HEK293 (cell line): ENCODE measurements around the gene GGTA1.

Experiments
- CTCF ChIA-PET: fragments of 350-600 bp; formaldehyde crosslinking; extraction: SDS; loops from one replicate; lab custom pipeline; 2021; ENCODE audit warnings: antibody characterized with exemption; lab: Yijun Ruan, JAX
- POLR2A ChIA-PET: fragments of 300-600 bp; formaldehyde crosslinking; extraction: SDS; loops from one replicate; lab custom pipeline; 2020; ENCODE audit warnings: antibody characterized with exemption, inconsistent platforms; lab: Yijun Ruan, JAX
- H3K27ac ChIP-seq: fragments of 200-500 bp; sonication (Bioruptor generic); 2 replicates; pipeline ENCODE4 v1.5.1; 2014; ENCODE audit warnings: low read depth, low read length, control low read depth, inconsistent platforms; ENCODE audit errors: extremely low read depth
- H3K36me3 ChIP-seq, 2 experiments: fragments of 200-500 bp in 1 of 2; sonication (Bioruptor generic) in 1 of 2; 1 replicate in 1 of 2; 2 replicates in 1 of 2; pipeline ENCODE4 v1.5.1; 2014 to 2017; ENCODE audit warnings: inconsistent platforms in 2 of 2, low read length in 2 of 2; ENCODE audit not compliant: control insufficient read depth in 2 of 2, insufficient read depth in 1 of 2
- H3K4me1 ChIP-seq: fragments of 200-500 bp; sonication (Bioruptor generic); 2 replicates; pipeline ENCODE4 v1.5.1; 2014; ENCODE audit warnings: mild to moderate bottlenecking, low read length, inconsistent platforms; ENCODE audit not compliant: control insufficient read depth, insufficient read depth
- H3K4me3 ChIP-seq: 2 replicates; pipeline ENCODE4 v1.5.1; 2011; ENCODE audit warnings: low read depth, mild to moderate bottlenecking, control low read depth, low read length, moderate library complexity
- H3K9me3 ChIP-seq: fragments of 200-500 bp; sonication (Bioruptor generic); 2 replicates; pipeline ENCODE4 v1.5.1; 2014; ENCODE audit warnings: low read depth, low read length, inconsistent platforms; ENCODE audit not compliant: control insufficient read depth, insufficient read depth
- GLIS2 ChIP-seq: fragments of 450-650 bp; formaldehyde crosslinking; IDR thresholded peaks from 2 replicates; pipeline ENCODE4 v1.5.1; 2016; ENCODE audit warnings: missing biosample characterization, missing genetic modification characterization
- MEIS1 ChIP-seq: sonication (generic); formaldehyde crosslinking; IDR thresholded peaks from 2 replicates; pipeline ENCODE4 v1.8.1; 2022; ENCODE audit warnings: missing genetic modification reagents, mild to moderate bottlenecking, borderline replicate concordance
- YY2 ChIP-seq: fragments of 450-650 bp; formaldehyde crosslinking; IDR thresholded peaks from 2 replicates; pipeline ENCODE4 v1.5.1; 2016; ENCODE audit warnings: missing biosample characterization, missing genetic modification characterization
- ZBTB17 ChIP-seq: fragments of 450-650 bp; formaldehyde crosslinking; IDR thresholded peaks from 2 replicates; pipeline ENCODE4 v1.5.1; 2016; ENCODE audit warnings: missing biosample characterization, missing genetic modification characterization
- ZEB2 ChIP-seq: fragments of 450-650 bp; formaldehyde crosslinking; IDR thresholded peaks from 2 replicates; pipeline ENCODE4 v1.5.1; 2016; ENCODE audit warnings: missing biosample characterization, missing genetic modification characterization
- ZFP37 ChIP-seq: fragments of 450-650 bp; formaldehyde crosslinking; IDR thresholded peaks from 2 replicates; pipeline ENCODE4 v1.5.1; 2016; ENCODE audit warnings: missing biosample characterization, missing genetic modification characterization
- ZFP41 ChIP-seq: fragments of 450-650 bp; formaldehyde crosslinking; IDR thresholded peaks from 2 replicates; pipeline ENCODE4 v1.5.1; 2016; ENCODE audit warnings: missing biosample characterization, missing genetic modification characterization, borderline replicate concordance
- ZFP69B ChIP-seq: fragments of 450-650 bp; formaldehyde crosslinking; IDR thresholded peaks from 2 replicates; pipeline ENCODE4 v1.5.1; 2016; ENCODE audit warnings: missing biosample characterization, missing genetic modification characterization
- ZNF121 ChIP-seq: fragments of 450-650 bp; formaldehyde crosslinking; IDR thresholded peaks from 2 replicates; pipeline ENCODE4 v1.5.1; 2016; ENCODE audit warnings: missing biosample characterization, missing genetic modification characterization
- ZNF155 ChIP-seq: fragments of 450-650 bp; formaldehyde crosslinking; IDR thresholded peaks from 2 replicates; pipeline ENCODE4 v1.5.1; 2016; ENCODE audit warnings: missing biosample characterization, missing genetic modification characterization
- ZNF174 ChIP-seq: fragments of 450-650 bp; formaldehyde crosslinking; IDR thresholded peaks from 2 replicates; pipeline ENCODE4 v1.5.0; 2017; ENCODE audit warnings: missing biosample characterization, mild to moderate bottlenecking, missing genetic modification characterization
- ZNF2 ChIP-seq: fragments of 450-650 bp; formaldehyde crosslinking; IDR thresholded peaks from 2 replicates; pipeline ENCODE4 v1.5.1; 2016; ENCODE audit warnings: missing biosample characterization, missing genetic modification characterization
- ZNF23 ChIP-seq: fragments of 450-650 bp; formaldehyde crosslinking; IDR thresholded peaks from 2 replicates; pipeline ENCODE4 v1.5.1; 2016; ENCODE audit warnings: missing biosample characterization, missing genetic modification characterization, borderline replicate concordance
- ZNF302 ChIP-seq: fragments of 450-650 bp; formaldehyde crosslinking; IDR thresholded peaks from 2 replicates; pipeline ENCODE4 v1.5.1; 2016; ENCODE audit warnings: missing biosample characterization, missing genetic modification characterization, low read depth
- ZNF404 ChIP-seq: fragments of 450-650 bp; formaldehyde crosslinking; IDR thresholded peaks from 2 replicates; pipeline ENCODE4 v1.5.1; 2017; ENCODE audit warnings: missing biosample characterization, missing genetic modification characterization
- ZNF529 ChIP-seq: fragments of 450-650 bp; formaldehyde crosslinking; IDR thresholded peaks from 2 replicates; pipeline ENCODE4 v1.5.1; 2017; ENCODE audit warnings: missing genetic modification characterization, missing biosample characterization; ENCODE audit not compliant: insufficient replicate concordance
- ZNF530 ChIP-seq: fragments of 450-650 bp; formaldehyde crosslinking; IDR thresholded peaks from 2 replicates; pipeline ENCODE4 v1.5.1; 2016; ENCODE audit warnings: low read depth, missing biosample characterization, missing genetic modification characterization
- ZNF585B ChIP-seq: fragments of 450-650 bp; formaldehyde crosslinking; IDR thresholded peaks from 2 replicates; pipeline ENCODE4 v1.5.1; 2016; ENCODE audit warnings: missing biosample characterization, missing genetic modification characterization
- ZNF596 ChIP-seq: fragments of 450-650 bp; IDR thresholded peaks from 2 replicates; pipeline ENCODE4 v1.5.0; 2018; ENCODE audit warnings: missing biosample characterization, mild to moderate bottlenecking, missing genetic modification characterization, moderate library complexity
- ZNF600 ChIP-seq: fragments of 450-650 bp; formaldehyde crosslinking; IDR thresholded peaks from 2 replicates; pipeline ENCODE4 v1.5.1; 2016; ENCODE audit warnings: missing biosample characterization, missing genetic modification characterization
- ZNF624 ChIP-seq: fragments of 450-650 bp; formaldehyde crosslinking; IDR thresholded peaks from 2 replicates; pipeline ENCODE4 v1.5.1; 2017; ENCODE audit warnings: missing biosample characterization, missing genetic modification characterization
- ZNF658 ChIP-seq: fragments of 450-650 bp; formaldehyde crosslinking; IDR thresholded peaks from 2 replicates; pipeline ENCODE4; 2016; ENCODE audit warnings: missing biosample characterization, missing genetic modification characterization
- ZNF776 ChIP-seq: fragments of 450-650 bp; formaldehyde crosslinking; IDR thresholded peaks from 2 replicates; pipeline ENCODE4 v1.5.0; 2017; ENCODE audit warnings: missing biosample characterization, missing genetic modification characterization, borderline replicate concordance
- TF ChIP-seq, protein P1 (sequence below): fragments of 450-650 bp; formaldehyde crosslinking; IDR thresholded peaks from 2 replicates; pipeline ENCODE4 v1.5.1; 2016; ENCODE audit warnings: missing biosample characterization, missing genetic modification characterization, low read depth
- TF ChIP-seq, protein P2 (sequence below): fragments of 450-650 bp; formaldehyde crosslinking; IDR thresholded peaks from 2 replicates; pipeline ENCODE4 v1.5.0; 2017; ENCODE audit warnings: missing biosample characterization, missing genetic modification characterization, borderline replicate concordance
- TF ChIP-seq, protein P3 (sequence below): fragments of 450-650 bp; formaldehyde crosslinking; IDR thresholded peaks from 2 replicates; pipeline ENCODE4 v1.5.1; 2016; ENCODE audit warnings: missing biosample characterization, missing genetic modification characterization, borderline replicate concordance

Gene GGTA1

DNA sequence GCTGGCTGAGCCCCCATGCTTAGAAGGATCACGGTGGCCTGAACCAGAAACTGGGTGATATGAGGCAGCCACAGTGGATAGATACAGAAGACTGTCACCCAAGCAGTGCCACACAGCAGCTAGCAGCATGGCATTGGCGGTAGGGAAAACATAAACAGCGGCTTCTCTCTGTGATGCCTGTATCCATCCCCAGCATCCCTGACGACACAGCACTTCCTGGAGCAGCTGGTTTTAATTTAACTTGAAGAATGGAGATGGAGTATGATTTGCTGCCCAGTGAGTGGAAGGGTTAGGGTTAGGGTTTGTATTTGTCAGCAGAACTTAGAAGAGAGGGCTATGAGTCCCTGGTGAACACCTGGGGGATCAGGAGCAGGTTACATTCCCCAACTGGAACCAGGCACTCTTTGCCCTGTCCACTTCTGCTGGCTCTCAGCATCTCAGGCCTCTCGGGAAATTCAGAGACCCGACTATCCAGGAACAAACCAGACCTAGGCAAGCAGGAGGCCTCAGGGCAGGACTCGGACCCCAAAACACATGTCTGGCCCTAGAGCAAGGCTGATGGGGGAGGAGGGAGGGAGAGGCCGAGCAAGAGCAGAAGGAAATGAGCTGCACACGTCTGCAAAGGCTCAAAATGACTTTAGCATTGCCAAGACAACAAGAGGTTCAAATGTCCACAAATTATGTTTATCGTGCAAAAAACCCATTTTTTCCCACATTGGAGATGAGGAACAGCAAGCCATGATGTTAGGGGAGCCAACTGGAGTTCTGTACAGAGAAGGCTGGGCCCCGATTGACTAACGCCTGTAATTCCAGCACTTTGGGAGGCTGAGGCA, 6.5 kb upstream of the GGTA1 start:
- ChIA-PET CTCF (interaction anchor here (0.6 to 1.4 kb wide), 3 partner anchors 9 to 44 kb away, joined by 3 to 6 read pairs (median 3); no protein-coding TSS in a partner anchor), POLR2A (interaction anchor here (0.6 kb wide), 1 partner anchor 761 kb away, joined by 5 read pairs; no protein-coding TSS in a partner anchor)
- Histone ChIP-seq H3K4me1 (no peaks in the 10 kb centered on the region), H3K9me3 (no peaks in the 10 kb centered on the region), H3K4me3 (no peak overlapping the region), H3K36me3 (no peaks in the 10 kb centered on the region), H3K27ac (no peak overlapping the region)
- no peak for TF ChIP-seq MEIS1 (CRISPR knock-in tag)
- no peak for TF ChIP-seq ZNF658
- TF ChIP-seq ZNF624, result no peak
- no peak for TF ChIP-seq ZNF404 (tag by site-specific recombination)
- no peak for TF ChIP-seq ZFP69B (tag by site-specific recombination)
- TF ChIP-seq ZNF530 (tag by site-specific recombination), result no peak
- no peak for TF ChIP-seq ZNF23 (tag by site-specific recombination)
- no peak for TF ChIP-seq ZNF600 (tag by site-specific recombination)
- TF ChIP-seq, protein P1, sequence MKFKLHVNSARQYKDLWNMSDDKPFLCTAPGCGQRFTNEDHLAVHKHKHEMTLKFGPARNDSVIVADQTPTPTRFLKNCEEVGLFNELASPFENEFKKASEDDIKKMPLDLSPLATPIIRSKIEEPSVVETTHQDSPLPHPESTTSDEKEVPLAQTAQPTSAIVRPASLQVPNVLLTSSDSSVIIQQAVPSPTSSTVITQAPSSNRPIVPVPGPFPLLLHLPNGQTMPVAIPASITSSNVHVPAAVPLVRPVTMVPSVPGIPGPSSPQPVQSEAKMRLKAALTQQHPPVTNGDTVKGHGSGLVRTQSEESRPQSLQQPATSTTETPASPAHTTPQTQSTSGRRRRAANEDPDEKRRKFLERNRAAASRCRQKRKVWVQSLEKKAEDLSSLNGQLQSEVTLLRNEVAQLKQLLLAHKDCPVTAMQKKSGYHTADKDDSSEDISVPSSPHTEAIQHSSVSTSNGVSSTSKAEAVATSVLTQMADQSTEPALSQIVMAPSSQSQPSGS (tag by site-specific recombination), result no peak
- TF ChIP-seq GLIS2, result no peak
- no peak for TF ChIP-seq ZBTB17 (tag by site-specific recombination)
- no peak for TF ChIP-seq ZNF776 (tag by site-specific recombination)
- TF ChIP-seq ZNF585B, result no peak
- no peak for TF ChIP-seq ZFP37

DNA sequence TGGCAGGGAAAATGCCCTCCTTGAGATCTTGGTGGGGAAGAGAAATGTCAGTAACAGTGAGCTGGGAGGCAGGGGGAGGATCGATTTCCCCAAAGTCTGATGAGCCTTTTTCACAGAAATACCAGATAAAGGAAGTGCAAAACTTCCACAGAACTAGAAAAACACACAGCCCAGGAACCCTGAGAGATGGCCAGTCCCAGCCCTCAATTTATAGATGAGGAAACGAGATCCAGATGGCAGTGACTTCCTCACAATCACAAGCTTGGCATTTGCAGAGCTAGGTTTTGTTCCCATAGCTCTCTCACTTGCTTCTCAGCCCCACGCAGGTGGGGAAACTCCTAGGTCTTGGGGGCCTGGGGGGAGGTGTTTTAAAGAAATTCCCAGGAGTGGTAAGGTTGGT, 3.8 kb upstream of the GGTA1 start:
- peaks cover 7% of the 10 kb centered on the region for H3K4me1 ChIP-seq
- H3K9me3 ChIP-seq, result no peaks in the 10 kb centered on the region
- ChIA-PET CTCF (interaction anchor here (0.6 to 0.7 kb wide), 2 partner anchors 164 to 184 kb away, joined by 3 to 7 read pairs; no protein-coding TSS in a partner anchor), POLR2A (no interaction called here)
- H3K27ac ChIP-seq, result no peak overlapping the region
- no peaks in the 10 kb centered on the region for H3K36me3 ChIP-seq
- TF ChIP-seq ZNF596 (tag by site-specific recombination) (no peak), ZFP41 (tag by site-specific recombination) (no peak), ZNF2 (tag by site-specific recombination) (no peak), YY2 (tag by site-specific recombination) (no peak), ZNF155 (no peak), ZNF174 (tag by site-specific recombination) (no peak), ZEB2 (tag by site-specific recombination) (no peak), ZNF302 (tag by site-specific recombination) (no peak), ZNF23 (tag by site-specific recombination) (no peak), ZNF121 (tag by site-specific recombination) (no peak), ZNF529 (tag by site-specific recombination) (no peak)
- TF ChIP-seq, protein P2, sequence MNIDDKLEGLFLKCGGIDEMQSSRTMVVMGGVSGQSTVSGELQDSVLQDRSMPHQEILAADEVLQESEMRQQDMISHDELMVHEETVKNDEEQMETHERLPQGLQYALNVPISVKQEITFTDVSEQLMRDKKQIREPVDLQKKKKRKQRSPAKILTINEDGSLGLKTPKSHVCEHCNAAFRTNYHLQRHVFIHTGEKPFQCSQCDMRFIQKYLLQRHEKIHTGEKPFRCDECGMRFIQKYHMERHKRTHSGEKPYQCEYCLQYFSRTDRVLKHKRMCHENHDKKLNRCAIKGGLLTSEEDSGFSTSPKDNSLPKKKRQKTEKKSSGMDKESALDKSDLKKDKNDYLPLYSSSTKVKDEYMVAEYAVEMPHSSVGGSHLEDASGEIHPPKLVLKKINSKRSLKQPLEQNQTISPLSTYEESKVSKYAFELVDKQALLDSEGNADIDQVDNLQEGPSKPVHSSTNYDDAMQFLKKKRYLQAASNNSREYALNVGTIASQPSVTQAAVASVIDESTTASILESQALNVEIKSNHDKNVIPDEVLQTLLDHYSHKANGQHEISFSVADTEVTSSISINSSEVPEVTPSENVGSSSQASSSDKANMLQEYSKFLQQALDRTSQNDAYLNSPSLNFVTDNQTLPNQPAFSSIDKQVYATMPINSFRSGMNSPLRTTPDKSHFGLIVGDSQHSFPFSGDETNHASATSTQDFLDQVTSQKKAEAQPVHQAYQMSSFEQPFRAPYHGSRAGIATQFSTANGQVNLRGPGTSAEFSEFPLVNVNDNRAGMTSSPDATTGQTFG, result no peak
- TF ChIP-seq, protein P3, sequence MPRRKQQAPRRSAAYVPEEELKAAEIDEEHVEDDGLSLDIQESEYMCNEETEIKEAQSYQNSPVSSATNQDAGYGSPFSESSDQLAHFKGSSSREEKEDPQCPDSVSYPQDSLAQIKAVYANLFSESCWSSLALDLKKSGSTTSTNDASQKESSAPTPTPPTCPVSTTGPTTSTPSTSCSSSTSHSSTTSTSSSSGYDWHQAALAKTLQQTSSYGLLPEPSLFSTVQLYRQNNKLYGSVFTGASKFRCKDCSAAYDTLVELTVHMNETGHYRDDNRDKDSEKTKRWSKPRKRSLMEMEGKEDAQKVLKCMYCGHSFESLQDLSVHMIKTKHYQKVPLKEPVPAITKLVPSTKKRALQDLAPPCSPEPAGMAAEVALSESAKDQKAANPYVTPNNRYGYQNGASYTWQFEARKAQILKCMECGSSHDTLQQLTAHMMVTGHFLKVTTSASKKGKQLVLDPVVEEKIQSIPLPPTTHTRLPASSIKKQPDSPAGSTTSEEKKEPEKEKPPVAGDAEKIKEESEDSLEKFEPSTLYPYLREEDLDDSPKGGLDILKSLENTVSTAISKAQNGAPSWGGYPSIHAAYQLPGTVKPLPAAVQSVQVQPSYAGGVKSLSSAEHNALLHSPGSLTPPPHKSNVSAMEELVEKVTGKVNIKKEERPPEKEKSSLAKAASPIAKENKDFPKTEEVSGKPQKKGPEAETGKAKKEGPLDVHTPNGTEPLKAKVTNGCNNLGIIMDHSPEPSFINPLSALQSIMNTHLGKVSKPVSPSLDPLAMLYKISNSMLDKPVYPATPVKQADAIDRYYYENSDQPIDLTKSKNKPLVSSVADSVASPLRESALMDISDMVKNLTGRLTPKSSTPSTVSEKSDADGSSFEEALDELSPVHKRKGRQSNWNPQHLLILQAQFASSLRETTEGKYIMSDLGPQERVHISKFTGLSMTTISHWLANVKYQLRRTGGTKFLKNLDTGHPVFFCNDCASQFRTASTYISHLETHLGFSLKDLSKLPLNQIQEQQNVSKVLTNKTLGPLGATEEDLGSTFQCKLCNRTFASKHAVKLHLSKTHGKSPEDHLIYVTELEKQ (tag by site-specific recombination), result no peak
- H3K4me3 ChIP-seq, result no peak overlapping the region
